B cell (primary cell): ENCODE data around the gene FAM8A1.

Experiments
- EZH2 ChIP-seq: IDR thresholded peaks from 2 replicates; pipeline ENCODE4 v1.6.1; 2012; ENCODE audit warnings: borderline replicate concordance, low read depth, mild to moderate bottlenecking, moderate library complexity, low read length; ENCODE audit not compliant: insufficient read depth, poor library complexity, severe bottlenecking
- TF ChIP-seq, protein P1 (sequence below): fragments of 200-600 bp; IDR thresholded peaks from one replicate; pipeline ENCODE4 v1.8.0; 2022; ENCODE audit warnings: antibody characterized with exemption, mild to moderate bottlenecking

DNA sequence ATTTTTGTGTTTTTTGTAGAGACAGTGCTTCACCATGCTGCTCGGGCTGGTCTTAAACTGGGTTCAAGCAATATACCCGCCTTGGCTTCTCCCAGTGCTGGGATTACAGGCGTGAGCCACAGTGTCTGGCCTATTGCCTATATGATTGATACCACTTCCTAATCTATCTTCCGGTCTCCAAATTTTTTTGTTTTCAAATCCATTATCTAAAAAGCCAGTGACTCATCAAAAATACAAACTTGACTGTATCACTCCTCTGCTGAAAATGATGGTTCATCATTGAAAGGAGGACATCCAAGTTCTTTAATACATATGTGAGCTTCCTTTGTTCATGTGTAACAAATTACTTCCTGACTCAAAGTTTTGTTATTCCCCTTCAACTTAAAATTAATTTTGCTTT lies 35.5 kb downstream of the FAM8A1 start:
- TF ChIP-seq, protein P1, sequence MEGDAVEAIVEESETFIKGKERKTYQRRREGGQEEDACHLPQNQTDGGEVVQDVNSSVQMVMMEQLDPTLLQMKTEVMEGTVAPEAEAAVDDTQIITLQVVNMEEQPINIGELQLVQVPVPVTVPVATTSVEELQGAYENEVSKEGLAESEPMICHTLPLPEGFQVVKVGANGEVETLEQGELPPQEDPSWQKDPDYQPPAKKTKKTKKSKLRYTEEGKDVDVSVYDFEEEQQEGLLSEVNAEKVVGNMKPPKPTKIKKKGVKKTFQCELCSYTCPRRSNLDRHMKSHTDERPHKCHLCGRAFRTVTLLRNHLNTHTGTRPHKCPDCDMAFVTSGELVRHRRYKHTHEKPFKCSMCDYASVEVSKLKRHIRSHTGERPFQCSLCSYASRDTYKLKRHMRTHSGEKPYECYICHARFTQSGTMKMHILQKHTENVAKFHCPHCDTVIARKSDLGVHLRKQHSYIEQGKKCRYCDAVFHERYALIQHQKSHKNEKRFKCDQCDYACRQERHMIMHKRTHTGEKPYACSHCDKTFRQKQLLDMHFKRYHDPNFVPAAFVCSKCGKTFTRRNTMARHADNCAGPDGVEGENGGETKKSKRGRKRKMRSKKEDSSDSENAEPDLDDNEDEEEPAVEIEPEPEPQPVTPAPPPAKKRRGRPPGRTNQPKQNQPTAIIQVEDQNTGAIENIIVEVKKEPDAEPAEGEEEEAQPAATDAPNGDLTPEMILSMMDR = no peak
- no peak for TF ChIP-seq EZH2
